Ureter (tissue), 1 donor: ENCODE data around the gene IQCH. TPM values are rescaled to one million over a fixed set of nuclear protein-coding genes. Genes with fewer than 3 reads are reported as not detected.

Experiments
- DNase-seq: peaks from one replicate; pipeline ENCODE4 v3.0.0-alpha.2; 2020; ENCODE audit warnings: low spot score
- total RNA-seq: library from RNA; stranded (reverse); gene quantifications from one replicate; pipeline ENCODE4 v1.2.4, GENCODE V29; 2023
- donor health status: DM: yes; HTN: yes; CAD: no.

The IQCH gene
- total RNA-seq, 1 donor from 2014 or later: 14.4 TPM

GRCh38 chr15:67300266-67301025, 45.9 kb downstream of the IQCH start:
- no peak for DNase-seq

GRCh38 chr15:67303490-67304363, 49.1 kb downstream of the IQCH start:
- DNase-seq: no peak

GRCh38 chr15:67304778-67305177, 50.2 kb downstream of the IQCH start:
- no peak for DNase-seq

GRCh38 chr15:67305506-67305905, 50.9 kb downstream of the IQCH start:
- DNase-seq: no peak

- DNase-seq: no peak
These were observed 52.6 kb downstream of the IQCH start for GRCh38 chr15:67307156-67307555.

GRCh38 chr15:67307889-67308597, 53.5 kb downstream of the IQCH start:
- DNase-seq: no peak

- DNase-seq: no peak
These were observed 57.1 kb downstream of the IQCH start for GRCh38 chr15:67311731-67312130.

GRCh38 chr15:67319961-67320360, 65.4 kb downstream of the IQCH start:
- DNase-seq: no peak

- no peak for DNase-seq
These were observed 66.8 kb downstream of the IQCH start for GRCh38 chr15:67321352-67321751.

GRCh38 chr15:67322481-67322880, 67.9 kb downstream of the IQCH start:
- DNase-seq: no peak

GRCh38 chr15:67327312-67327711, 72.7 kb downstream of the IQCH start:
- DNase-seq: no peak

GRCh38 chr15:67327737-67328136, 73.2 kb downstream of the IQCH start:
- no peak for DNase-seq

GRCh38 chr15:67329984-67330733, 75.6 kb downstream of the IQCH start:
- no peak for DNase-seq

GRCh38 chr15:67331676-67332075, 77.1 kb downstream of the IQCH start:
- no peak for DNase-seq

- DNase-seq: no peak
These were observed 80.4 kb downstream of the IQCH start for GRCh38 chr15:67335026-67335425.

- no peak for DNase-seq
These were observed 81.1 kb downstream of the IQCH start for GRCh38 chr15:67335534-67336222.

- no peak for DNase-seq
These were observed 86.0 kb downstream of the IQCH start for GRCh38 chr15:67340630-67341029.

GRCh38 chr15:67341539-67341938, 87.0 kb downstream of the IQCH start:
- no peak for DNase-seq

GRCh38 chr15:67343206-67343605, 88.6 kb downstream of the IQCH start:
- DNase-seq: no peak

GRCh38 chr15:67349634-67350033, 95.0 kb downstream of the IQCH start:
- no peak for DNase-seq

GRCh38 chr15:67350042-67350441, 95.5 kb downstream of the IQCH start:
- no peak for DNase-seq
